SJCRH30 (cell line): ENCODE measurements around the gene IL18BP. TPM values are rescaled to one million over a fixed set of nuclear protein-coding genes. Genes with fewer than 3 reads are reported as not detected.

Source experiments
- DNase-seq, 2 experiments: peaks; one replicate each; pipeline ENCODE4 v3.0.0-alpha.2; 2015 to 2020
- H3K27ac ChIP-seq: fragments of 250-450 bp; sonication (Bioruptor Pico); 2 replicates; pipeline ENCODE4 v1.5.1; 2020; ENCODE audit warnings: mild to moderate bottlenecking, moderate library complexity
- H3K27me3 ChIP-seq: fragments of 250-450 bp; sonication (Bioruptor Pico); 2 replicates; pipeline ENCODE4 v1.5.1; 2020; ENCODE audit warnings: mild to moderate bottlenecking, moderate library complexity
- H3K36me3 ChIP-seq: fragments of 250-450 bp; sonication (Bioruptor Pico); 2 replicates; pipeline ENCODE4 v1.5.1; 2020; ENCODE audit warnings: mild to moderate bottlenecking, moderate library complexity
- H3K4me1 ChIP-seq: fragments of 250-450 bp; sonication (Bioruptor Pico); 2 replicates; pipeline ENCODE4 v1.5.1; 2020; ENCODE audit warnings: mild to moderate bottlenecking, moderate library complexity
- H3K4me3 ChIP-seq: fragments of 250-450 bp; sonication (Bioruptor Pico); 2 replicates; pipeline ENCODE4 v1.5.1; 2020; ENCODE audit warnings: mild to moderate bottlenecking, moderate library complexity
- H3K9me3 ChIP-seq: fragments of 250-450 bp; sonication (Bioruptor Pico); replicated peaks from 2 replicates; pipeline ENCODE4 v1.5.1; 2020; ENCODE audit warnings: mild to moderate bottlenecking, moderate library complexity
- total RNA-seq: library from RNA; depleted of rRNA; stranded (reverse); fragments of >200 nt; shearing (Covaris generic); gene quantifications from 2 replicates; pipeline ENCODE4 v1.2.3, GENCODE V29; 2014; rRNA removed

The IL18BP gene
- total RNA-seq, 1 experiment from 2014 or later: 5.5 TPM

DNA sequence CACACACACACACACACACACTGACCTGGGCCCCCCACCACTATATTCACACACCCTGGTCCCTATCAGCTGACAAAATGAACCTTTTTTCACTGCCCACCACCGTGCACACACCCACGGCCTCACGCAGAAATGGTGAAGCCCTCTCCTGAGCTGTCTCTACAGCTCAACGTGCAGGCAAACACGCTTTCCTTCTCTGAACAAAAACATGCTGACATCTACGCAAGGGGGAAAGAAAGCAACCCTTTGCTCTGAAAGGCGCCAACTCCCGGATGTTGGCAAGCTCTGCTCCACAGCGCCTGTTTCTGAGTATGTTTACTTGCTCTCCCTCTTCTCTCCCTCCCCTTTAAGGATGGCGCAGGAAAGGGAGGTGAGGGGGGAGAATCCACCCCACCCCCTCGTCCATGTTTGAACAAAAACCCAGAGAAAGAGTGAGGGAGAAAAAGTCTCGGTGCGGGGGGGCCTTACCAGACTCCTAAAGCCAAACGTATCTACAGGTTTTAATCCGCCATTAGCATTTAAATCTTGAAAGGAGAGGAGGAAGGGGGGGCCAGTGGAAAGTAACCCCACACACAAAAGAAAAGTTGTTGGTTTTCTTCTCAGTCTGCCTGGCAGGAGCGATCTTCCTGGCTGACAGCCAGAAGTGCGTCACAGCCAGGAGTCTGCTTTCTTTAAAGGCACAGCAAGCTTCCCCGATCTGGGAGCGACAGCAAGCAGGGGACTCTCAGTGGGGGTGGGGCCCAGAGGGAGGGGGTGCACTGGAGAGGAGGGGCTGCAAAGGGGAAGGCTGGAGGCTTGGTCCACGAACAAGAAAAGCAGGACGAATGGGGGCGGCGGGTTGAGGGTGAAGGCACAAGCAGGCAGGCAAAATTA, 42.0 kb downstream of the IL18BP start:
- DNase-seq: peak; percentile 85 to 91
- Histone ChIP-seq H3K36me3 (peaks cover 8% of the 10 kb centered on the region; the same call in 1 of the 2 replicates), H3K4me1 (peaks cover 35% of the 10 kb centered on the region), H3K27me3 (no peaks in the 10 kb centered on the region), H3K9me3 (no peaks in the 10 kb centered on the region), H3K27ac (peak overlapping the region; percentile 85), H3K4me3 (peak overlapping the region; percentile 70)

- no peaks in the 10 kb centered on the region for H3K27me3 ChIP-seq
- 0 out of 2 replicates have a peak, but pooled peaks cover 6% of the 10 kb centered on the region for H3K36me3 ChIP-seq
- DNase-seq: peak; percentile 84 to 87
- peaks cover 35% of the 10 kb centered on the region for H3K4me1 ChIP-seq
- no peaks in the 10 kb centered on the region for H3K9me3 ChIP-seq
- H3K27ac ChIP-seq: peak overlapping the region; percentile 85
- H3K4me3 ChIP-seq: peak overlapping the region; percentile 70
Measured at GRCh38 chr11:72041364-72042063, 42.8 kb downstream of the IL18BP start.

- no peak for DNase-seq
- no peaks in the 10 kb centered on the region for H3K9me3 ChIP-seq
- H3K36me3 ChIP-seq: 0 out of 2 replicates have a peak, but pooled peaks cover 6% of the 10 kb centered on the region
- H3K27me3 ChIP-seq: no peaks in the 10 kb centered on the region
- H3K4me1 ChIP-seq: peaks cover 35% of the 10 kb centered on the region
- peak overlapping the region; percentile 70 for H3K4me3 ChIP-seq
- peak overlapping the region; percentile 85 for H3K27ac ChIP-seq
Measured at GRCh38 chr11:72042064-72042745, 43.5 kb downstream of the IL18BP start.

DNA sequence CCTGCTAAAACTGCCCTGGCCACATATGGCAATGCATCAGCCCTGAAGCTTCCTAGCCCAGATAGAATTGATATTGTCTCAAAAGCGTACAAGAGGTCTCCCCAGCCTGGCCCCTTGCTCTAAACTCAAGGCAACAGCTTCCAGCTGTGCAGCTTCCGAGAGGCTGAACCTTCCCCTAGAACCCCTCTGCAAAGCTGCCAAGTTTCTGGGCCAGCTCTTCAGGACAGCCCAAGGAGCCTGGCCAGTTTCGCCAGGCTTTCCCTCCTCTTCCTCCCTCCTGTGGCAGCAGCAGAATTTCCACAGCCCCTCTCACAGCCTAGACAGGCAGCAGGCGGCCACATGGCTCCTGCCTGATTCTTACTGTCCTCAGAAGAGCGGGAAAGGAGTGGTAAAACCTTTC, 47.1 kb downstream of the IL18BP start:
- Histone ChIP-seq H3K4me3 (no peak overlapping the region), H3K27ac (no peak overlapping the region), H3K36me3 (peaks cover 14% of the 10 kb centered on the region), H3K9me3 (no peaks in the 10 kb centered on the region), H3K4me1 (peaks cover 8% of the 10 kb centered on the region), H3K27me3 (no peaks in the 10 kb centered on the region)
- no peak for DNase-seq

DNA sequence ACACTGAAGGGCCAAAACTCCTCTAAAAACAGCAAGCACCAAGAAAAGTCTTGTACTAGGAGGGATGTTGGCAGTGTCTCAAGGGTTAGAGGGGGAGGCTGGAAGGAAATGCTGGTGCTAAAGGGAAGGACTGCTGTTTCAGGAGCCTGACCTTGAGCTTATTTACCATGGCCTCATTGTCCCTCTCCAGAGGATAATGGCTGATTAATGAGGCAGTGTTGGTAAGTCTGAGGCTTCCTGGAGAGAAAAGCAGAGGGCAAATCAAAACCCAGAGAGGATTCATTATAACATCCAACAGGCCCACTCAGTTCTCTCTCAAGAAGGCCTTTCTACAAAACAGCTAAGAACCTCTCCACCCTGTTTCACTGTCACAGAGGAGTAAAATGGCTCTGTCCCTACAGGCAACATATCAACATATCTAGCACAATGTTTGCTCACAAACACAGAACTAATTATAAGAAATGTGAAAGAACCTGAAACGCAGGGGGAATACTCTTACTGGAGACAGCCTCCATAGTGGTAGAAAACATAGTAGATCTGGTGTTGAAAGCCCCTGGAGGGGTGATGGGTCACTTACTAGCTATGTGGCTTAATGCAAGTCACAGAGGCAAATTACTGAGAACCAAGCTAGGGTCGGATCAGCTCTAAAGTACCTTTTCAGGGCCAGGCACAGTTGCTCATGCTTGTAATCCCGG, 50.2 kb downstream of the IL18BP start:
- no peaks in the 10 kb centered on the region for H3K4me1 ChIP-seq
- H3K9me3 ChIP-seq: no peaks in the 10 kb centered on the region
- no peak overlapping the region for H3K27ac ChIP-seq
- peaks cover 16% of the 10 kb centered on the region for H3K36me3 ChIP-seq
- no peak for DNase-seq
- no peak overlapping the region for H3K4me3 ChIP-seq
- no peaks in the 10 kb centered on the region for H3K27me3 ChIP-seq

Other genes with a start within 250 kb of the IL18BP start
- not detected in 2 replicates for gene DEFB108B, start 165.7 kb upstream of the IL18BP start, total RNA-seq
- not detected in 2 replicates for gene DEFB131B, start 120.5 kb upstream of the IL18BP start, total RNA-seq
- 6.5 and 10.2 TPM in 2 replicates for gene XNDC1N, start 70.3 kb upstream of the IL18BP start, total RNA-seq
- 29.1 and 34.6 TPM in 2 replicates for gene RNF121, start 69.9 kb upstream of the IL18BP start, total RNA-seq
- gene NUMA1, start 81.6 kb downstream of the IL18BP start, total RNA-seq: 154 and 162 TPM in 2 replicates
- 3.9 and 5.8 TPM in 2 replicates for gene LRRC51, start 81.9 kb downstream of the IL18BP start, total RNA-seq
- gene LAMTOR1, start 104.4 kb downstream of the IL18BP start, total RNA-seq: 53.4 and 54.3 TPM in 2 replicates
- not detected in 2 replicates for gene TOMT, start 107.0 kb downstream of the IL18BP start, total RNA-seq
- 38.1 and 42.7 TPM in 2 replicates for gene ANAPC15, start 113.8 kb downstream of the IL18BP start, total RNA-seq
- not detected in 2 replicates for gene FOLR3, start 136.8 kb downstream of the IL18BP start, total RNA-seq
- gene FOLR1, start 193.2 kb downstream of the IL18BP start, total RNA-seq: 0.56 and 0.77 TPM in 2 replicates
- gene FOLR2, start 217.9 kb downstream of the IL18BP start, total RNA-seq: not detected in 2 replicates
- gene INPPL1, start 225.9 kb downstream of the IL18BP start, total RNA-seq: 141 and 168 TPM in 2 replicates
- not detected in 2 replicates for gene PHOX2A, start 245.3 kb downstream of the IL18BP start, total RNA-seq